GM12801 (cell line): ENCODE data around the gene AQP5.

Experiments
- TF ChIP-seq, protein P1 (sequence below): IDR thresholded peaks from one replicate; pipeline ENCODE4 v1.5.1; 2011; ENCODE audit warnings: control low read depth; ENCODE audit not compliant: insufficient read length; ENCODE audit errors: extremely low read depth

Gene AQP5

GRCh38 chr12:49925433-49926204 is 36.1 kb upstream of the AQP5 start:
- TF ChIP-seq, protein P1, sequence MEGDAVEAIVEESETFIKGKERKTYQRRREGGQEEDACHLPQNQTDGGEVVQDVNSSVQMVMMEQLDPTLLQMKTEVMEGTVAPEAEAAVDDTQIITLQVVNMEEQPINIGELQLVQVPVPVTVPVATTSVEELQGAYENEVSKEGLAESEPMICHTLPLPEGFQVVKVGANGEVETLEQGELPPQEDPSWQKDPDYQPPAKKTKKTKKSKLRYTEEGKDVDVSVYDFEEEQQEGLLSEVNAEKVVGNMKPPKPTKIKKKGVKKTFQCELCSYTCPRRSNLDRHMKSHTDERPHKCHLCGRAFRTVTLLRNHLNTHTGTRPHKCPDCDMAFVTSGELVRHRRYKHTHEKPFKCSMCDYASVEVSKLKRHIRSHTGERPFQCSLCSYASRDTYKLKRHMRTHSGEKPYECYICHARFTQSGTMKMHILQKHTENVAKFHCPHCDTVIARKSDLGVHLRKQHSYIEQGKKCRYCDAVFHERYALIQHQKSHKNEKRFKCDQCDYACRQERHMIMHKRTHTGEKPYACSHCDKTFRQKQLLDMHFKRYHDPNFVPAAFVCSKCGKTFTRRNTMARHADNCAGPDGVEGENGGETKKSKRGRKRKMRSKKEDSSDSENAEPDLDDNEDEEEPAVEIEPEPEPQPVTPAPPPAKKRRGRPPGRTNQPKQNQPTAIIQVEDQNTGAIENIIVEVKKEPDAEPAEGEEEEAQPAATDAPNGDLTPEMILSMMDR: no peak

DNA sequence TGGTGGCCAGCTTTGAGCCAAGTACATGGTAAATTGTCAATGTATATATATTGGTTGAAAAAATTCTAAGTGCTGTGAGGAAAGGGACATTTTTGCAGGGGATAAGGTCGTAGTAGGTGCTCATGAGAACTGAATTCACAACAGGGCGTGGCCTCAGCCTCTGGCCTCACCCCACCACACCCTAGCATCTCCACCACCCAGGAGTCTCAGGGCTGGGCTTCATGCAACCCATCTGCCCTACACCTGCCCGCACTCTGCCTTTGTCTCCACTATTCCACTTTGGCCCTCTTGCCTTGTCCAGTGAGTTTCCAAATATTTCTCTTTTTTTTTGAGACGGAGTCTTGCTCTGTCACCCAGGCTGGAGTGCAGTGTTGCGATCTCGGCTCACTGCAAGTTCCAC is 33.2 kb upstream of the AQP5 start:
- TF ChIP-seq, protein P1: no peak

- TF ChIP-seq, protein P1: no peak
These were observed 32.1 kb upstream of the AQP5 start for GRCh38 chr12:49929581-49929980.

DNA sequence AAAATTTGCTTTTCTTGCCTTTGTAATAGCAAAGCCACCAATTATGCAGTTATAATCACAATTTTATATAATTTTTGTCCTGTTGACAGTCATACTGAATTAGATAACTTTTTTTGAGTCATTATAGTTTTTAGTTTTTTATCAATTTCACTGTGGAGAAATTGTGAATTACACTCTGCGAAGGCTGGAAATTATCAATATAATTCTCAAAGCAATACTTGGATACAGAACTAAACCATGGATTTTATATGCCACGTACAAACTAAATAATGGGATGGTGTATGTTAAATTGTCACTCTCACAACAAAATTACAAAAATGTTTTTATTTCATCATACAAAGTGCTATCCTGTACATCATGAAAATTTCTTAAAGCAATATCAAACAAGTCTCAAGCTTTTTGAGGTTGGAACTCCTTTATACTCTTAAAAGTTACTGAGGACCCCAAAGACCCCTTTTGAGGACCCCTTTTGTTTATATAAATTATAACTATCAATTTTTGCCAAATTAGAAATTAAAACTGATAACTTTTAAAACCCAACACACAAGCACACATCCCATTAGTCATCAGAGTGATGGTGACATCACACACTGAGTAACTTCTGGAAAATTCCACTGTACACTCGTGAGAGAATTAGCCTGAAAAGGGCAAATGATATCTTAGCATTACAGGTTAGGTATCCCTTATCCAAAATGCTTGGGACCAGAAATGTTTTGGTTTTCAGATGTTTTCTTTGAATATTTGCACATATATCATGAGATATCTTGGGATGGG is 31.0 kb upstream of the AQP5 start:
- TF ChIP-seq, protein P1: no peak

DNA sequence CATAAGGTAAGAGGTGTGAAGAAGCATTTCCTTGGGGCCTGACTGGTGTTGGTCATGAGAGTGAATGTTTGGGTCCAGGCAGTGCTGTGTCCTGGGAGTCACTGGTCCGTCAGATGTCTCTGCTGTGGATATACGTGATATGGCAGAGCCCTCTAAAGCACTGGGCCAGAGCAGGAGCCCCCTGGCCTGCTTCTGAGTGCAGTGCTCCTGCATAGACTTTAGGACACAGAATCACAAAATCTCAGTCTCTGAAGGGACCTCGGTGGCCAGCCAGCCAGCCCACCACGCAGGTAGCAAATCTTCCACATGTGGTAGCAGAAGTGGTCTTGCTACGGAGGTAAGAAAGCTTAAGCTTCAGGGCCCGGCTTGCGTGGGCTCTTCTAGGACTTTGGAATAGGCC is 29.6 kb upstream of the AQP5 start:
- TF ChIP-seq, protein P1: no peak

DNA sequence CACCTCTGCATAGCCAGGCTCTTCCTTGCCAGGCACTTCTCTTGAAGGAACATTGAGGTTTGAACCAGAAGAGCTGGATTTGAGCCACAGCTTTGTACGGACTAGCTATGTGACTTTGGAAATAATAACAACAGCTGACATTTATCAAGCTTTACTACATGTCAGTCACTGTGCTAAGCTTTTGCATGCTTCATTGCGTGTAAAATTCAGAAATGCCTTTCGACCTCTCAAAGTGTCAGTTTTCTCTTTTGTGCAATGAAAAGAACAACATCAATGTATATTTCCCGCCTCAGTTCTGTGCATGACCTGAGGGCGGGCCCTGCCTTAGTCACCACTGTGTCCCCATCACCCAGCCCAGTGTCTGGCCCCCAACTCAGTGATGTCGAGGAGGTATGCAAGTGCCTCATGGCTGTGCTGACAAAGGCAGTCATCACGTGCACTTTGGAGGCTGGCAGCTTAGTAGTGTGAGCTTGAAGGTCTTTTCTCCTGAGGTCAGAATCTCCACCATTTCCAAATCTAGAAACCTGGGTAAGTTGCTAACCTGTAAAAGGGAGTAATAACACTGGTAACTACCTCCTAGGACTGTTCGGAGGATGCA is 29.0 kb upstream of the AQP5 start:
- TF ChIP-seq, protein P1: no peak

DNA sequence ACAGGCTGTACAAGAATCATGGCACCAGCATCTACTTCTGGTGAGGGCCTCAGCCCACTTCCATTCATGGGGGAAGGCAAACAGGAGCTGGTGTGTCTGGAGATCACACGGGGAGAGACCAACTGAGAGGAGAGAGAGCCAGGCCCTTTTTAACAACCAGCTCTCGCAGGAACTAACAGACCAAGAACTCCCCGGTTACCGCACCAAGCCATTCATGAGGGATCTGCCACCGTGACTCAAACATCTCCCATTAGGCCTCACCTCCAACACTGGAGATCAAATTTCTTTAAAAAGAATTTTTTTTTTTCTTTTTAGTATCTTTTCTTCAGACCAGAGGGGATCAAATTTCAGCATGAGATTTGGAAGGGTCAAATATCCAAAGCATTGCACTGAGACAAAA is 27.9 kb upstream of the AQP5 start:
- TF ChIP-seq, protein P1: no peak
